SK-N-SH treated with all-trans-retinoic acid at 6 μM for 48 hours (cell line): ENCODE data around the gene TMEM14A.

Experiments used
- ARNTL ChIP-seq: fragments of 450-650 bp; formaldehyde crosslinking; IDR thresholded peaks from 2 replicates; pipeline ENCODE4 v1.5.0; 2020; ENCODE audit warnings: low read depth, mild to moderate bottlenecking, moderate library complexity, borderline replicate concordance
- PATZ1 ChIP-seq: fragments of 250-450 bp; sonication (Bioruptor Pico); IDR thresholded peaks from 2 replicates; pipeline ENCODE4 v1.8.0; 2020; ENCODE audit warnings: mild to moderate bottlenecking, moderate library complexity, borderline replicate concordance
- SNAI2 ChIP-seq: fragments of 250-450 bp; sonication (Bioruptor Pico); IDR thresholded peaks from 2 replicates; pipeline ENCODE4 v1.5.0; 2020; ENCODE audit warnings: mild to moderate bottlenecking, moderate library complexity
- TCF4 ChIP-seq: fragments of 250-450 bp; sonication (Bioruptor Pico); IDR thresholded peaks from 2 replicates; pipeline ENCODE4 v1.8.0; 2021; ENCODE audit warnings: mild to moderate bottlenecking, moderate library complexity, borderline replicate concordance
- ZC3H10 ChIP-seq: fragments of 250-450 bp; sonication (Bioruptor Pico); IDR thresholded peaks from 2 replicates; pipeline ENCODE4 v1.5.1; 2021; ENCODE audit warnings: mild to moderate bottlenecking, moderate library complexity
- ZFP3 ChIP-seq: fragments of 250-450 bp; sonication (Bioruptor Pico); IDR thresholded peaks from 2 replicates; pipeline ENCODE4 v1.5.0; 2020; ENCODE audit warnings: mild to moderate bottlenecking, moderate library complexity
- ZFP30 ChIP-seq: fragments of 450-650 bp; formaldehyde crosslinking; IDR thresholded peaks from 2 replicates; pipeline ENCODE4 v1.5.0; 2022; ENCODE audit warnings: mild to moderate bottlenecking, moderate library complexity
- ZNF565 ChIP-seq: fragments of 450-650 bp; formaldehyde crosslinking; conservative IDR thresholded peaks from 2 replicates; pipeline ENCODE4 v1.5.0; 2020; ENCODE audit warnings: low read depth, mild to moderate bottlenecking, moderate library complexity
- ZNF70 ChIP-seq: fragments of 450-650 bp; formaldehyde crosslinking; IDR thresholded peaks from 2 replicates; pipeline ENCODE4 v1.5.0; 2020; ENCODE audit warnings: mild to moderate bottlenecking, moderate library complexity
- TF ChIP-seq, protein P1 (sequence below): fragments of 250-450 bp; sonication (Bioruptor Pico); IDR thresholded peaks from 2 replicates; pipeline ENCODE4 v1.8.0; 2021; ENCODE audit warnings: low read depth, mild to moderate bottlenecking, moderate library complexity, borderline replicate concordance

GRCh38 chr6:52725143-52725534 lies 54.2 kb downstream of the TMEM14A start:
- TF ChIP-seq ZFP30 (CRISPR knock-in tag) (no peak), TCF4 (CRISPR knock-in tag) (no peak), PATZ1 (no peak), ZNF565 (no peak), ZFP3 (CRISPR knock-in tag) (no peak), ZC3H10 (CRISPR knock-in tag) (no peak), SNAI2 (CRISPR knock-in tag) (no peak), ZNF70 (CRISPR knock-in tag) (no peak), ARNTL (CRISPR knock-in tag) (no peak)
- TF ChIP-seq, protein P1, sequence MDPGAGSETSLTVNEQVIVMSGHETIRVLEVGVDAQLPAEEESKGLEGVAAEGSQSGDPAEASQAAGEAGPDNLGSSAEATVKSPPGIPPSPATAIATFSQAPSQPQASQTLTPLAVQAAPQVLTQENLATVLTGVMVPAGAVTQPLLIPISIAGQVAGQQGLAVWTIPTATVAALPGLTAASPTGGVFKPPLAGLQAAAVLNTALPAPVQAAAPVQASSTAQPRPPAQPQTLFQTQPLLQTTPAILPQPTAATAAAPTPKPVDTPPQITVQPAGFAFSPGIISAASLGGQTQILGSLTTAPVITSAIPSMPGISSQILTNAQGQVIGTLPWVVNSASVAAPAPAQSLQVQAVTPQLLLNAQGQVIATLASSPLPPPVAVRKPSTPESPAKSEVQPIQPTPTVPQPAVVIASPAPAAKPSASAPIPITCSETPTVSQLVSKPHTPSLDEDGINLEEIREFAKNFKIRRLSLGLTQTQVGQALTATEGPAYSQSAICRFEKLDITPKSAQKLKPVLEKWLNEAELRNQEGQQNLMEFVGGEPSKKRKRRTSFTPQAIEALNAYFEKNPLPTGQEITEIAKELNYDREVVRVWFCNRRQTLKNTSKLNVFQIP (CRISPR knock-in tag) = no peak
